GM12878 (cell line): ENCODE measurements around the gene TMEM170B. TPM values are rescaled to one million over a fixed set of nuclear protein-coding genes. Genes with fewer than 3 reads are reported as not detected.

Experiments
- BMI1 ChIP-seq: fragments of 450-650 bp; IDR thresholded peaks from 2 replicates; pipeline ENCODE4 v1.6.1; 2016; ENCODE audit warnings: mild to moderate bottlenecking, moderate library complexity, borderline replicate concordance
- CHD4 ChIP-seq: fragments of 200-600 bp; sonication (generic); IDR thresholded peaks from 2 replicates; pipeline ENCODE4 v1.6.1; 2016; ENCODE audit warnings: mild to moderate bottlenecking
- ELK1 ChIP-seq: IDR thresholded peaks from 2 replicates; pipeline ENCODE4 v1.6.1; 2012; ENCODE audit warnings: low read depth, low read length, improper control_type of control experiment
- IKZF2 ChIP-seq, 2 experiments: fragments of 450-650 bp; IDR thresholded peaks; 2 replicates each; pipeline ENCODE4 v1.6.1; 2017; ENCODE audit warnings: mild to moderate bottlenecking in 2 of 2, moderate library complexity in 2 of 2
- MYB ChIP-seq: fragments of 150-350 bp; IDR thresholded peaks from 2 replicates; pipeline ENCODE4 v1.6.1; 2014; ENCODE audit warnings: mild to moderate bottlenecking, low read depth, low read length, borderline replicate concordance
- NFXL1 ChIP-seq: fragments of 450-650 bp; IDR thresholded peaks from 2 replicates; pipeline ENCODE4 v1.6.1; 2017; ENCODE audit warnings: antibody characterized with exemption, mild to moderate bottlenecking, borderline replicate concordance
- NR2F1 ChIP-seq: fragments of 450-650 bp; conservative IDR thresholded peaks from 2 replicates; pipeline ENCODE4 v1.6.1; 2017; ENCODE audit warnings: mild to moderate bottlenecking
- PKNOX1 ChIP-seq: fragments of 450-650 bp; IDR thresholded peaks from 2 replicates; pipeline ENCODE4 v1.6.1; 2016; ENCODE audit warnings: mild to moderate bottlenecking
- SMARCA5 ChIP-seq: fragments of 450-650 bp; IDR thresholded peaks from 2 replicates; pipeline ENCODE4 v1.6.1; 2017; ENCODE audit warnings: mild to moderate bottlenecking
- SP1 ChIP-seq: IDR thresholded peaks from one replicate; pipeline ENCODE4 v1.6.1; 2011; ENCODE audit warnings: low read depth, low read length
- SPI1 ChIP-seq: IDR thresholded peaks from 2 replicates; pipeline ENCODE4 v1.6.1; 2011; ENCODE audit warnings: low read depth, mild to moderate bottlenecking, low read length, moderate library complexity, borderline replicate concordance; ENCODE audit not compliant: insufficient read depth
- SUPT20H ChIP-seq: IDR thresholded peaks from 2 replicates; pipeline ENCODE4 v1.6.1; 2011; ENCODE audit warnings: low read depth, mild to moderate bottlenecking, low read length, moderate library complexity, borderline replicate concordance; ENCODE audit not compliant: control insufficient read depth
- ZNF384 ChIP-seq: IDR thresholded peaks from 2 replicates; pipeline ENCODE4 v1.6.1; 2012; ENCODE audit warnings: low read depth, mild to moderate bottlenecking, low read length, improper control_type of control experiment, borderline replicate concordance
- ZZZ3 ChIP-seq: IDR thresholded peaks from 2 replicates; pipeline ENCODE4 v1.6.1; 2011; ENCODE audit warnings: low read depth; ENCODE audit not compliant: control insufficient read depth, insufficient read length
- polyA plus RNA-seq, 11 experiments: library from polyadenylated mRNA; depleted of rRNA in 4 of 11; unstranded in 6 of 11; stranded (reverse) in 5 of 11; fragments of >200 nt; fragmentation: Nextera tagmentation in 4 of 11; fragmentation: Illumina TruSeq in 1 of 11; extraction: Ambion mirVana in 4 of 11; extraction: Trizol in 1 of 11; gene quantifications; 1 replicate in 1 of 11; 2 replicates in 10 of 11; pipeline versions ENCODE4 v1.2.1 to v1.2.3, GENCODE V29; 2011 to 2016; ENCODE audit warnings: inconsistent platforms in 2 of 11, missing spikeins in 2 of 11, low read depth in 1 of 11
- total RNA-seq, 4 experiments: library from RNA; depleted of rRNA in 3 of 4; stranded (reverse); fragments of >200 nt in 3 of 4; fragmentation: Illumina TruSeq in 1 of 4; extraction: Trizol in 1 of 4; gene quantifications; 2 replicates each; pipeline versions ENCODE4 v1.2.1 to v1.2.3, GENCODE V29; 2013 to 2021
- TF ChIP-seq, protein P1 (sequence below): fragments of 150-350 bp; IDR thresholded peaks from 2 replicates; pipeline ENCODE4 v1.6.1; 2016; ENCODE audit warnings: low read depth, low read length
- TF ChIP-seq, protein P2 (sequence below): fragments of 450-650 bp; conservative IDR thresholded peaks from 2 replicates; pipeline ENCODE4 v1.6.1; 2017; ENCODE audit warnings: mild to moderate bottlenecking, moderate library complexity
- TF ChIP-seq, protein P3 (sequence below): fragments of 450-650 bp; IDR thresholded peaks from 2 replicates; pipeline ENCODE4 v1.6.1; 2017; ENCODE audit warnings: mild to moderate bottlenecking
- TF ChIP-seq, protein P4 (sequence below): fragments of 450-650 bp; IDR thresholded peaks from 2 replicates; pipeline ENCODE4 v1.6.1; 2017; ENCODE audit warnings: borderline replicate concordance

The TMEM170B gene
- total and polyA plus RNA-seq, 10 of the 15 experiments (the other 5 are each of a cell fraction or from before 2014, with no cell fraction given), result 0.38 to 10.3 (median 4.2) TPM

GRCh38 chr6:11537229-11538051 is at the start of gene TMEM170B (continued):
- TF ChIP-seq, protein P1, sequence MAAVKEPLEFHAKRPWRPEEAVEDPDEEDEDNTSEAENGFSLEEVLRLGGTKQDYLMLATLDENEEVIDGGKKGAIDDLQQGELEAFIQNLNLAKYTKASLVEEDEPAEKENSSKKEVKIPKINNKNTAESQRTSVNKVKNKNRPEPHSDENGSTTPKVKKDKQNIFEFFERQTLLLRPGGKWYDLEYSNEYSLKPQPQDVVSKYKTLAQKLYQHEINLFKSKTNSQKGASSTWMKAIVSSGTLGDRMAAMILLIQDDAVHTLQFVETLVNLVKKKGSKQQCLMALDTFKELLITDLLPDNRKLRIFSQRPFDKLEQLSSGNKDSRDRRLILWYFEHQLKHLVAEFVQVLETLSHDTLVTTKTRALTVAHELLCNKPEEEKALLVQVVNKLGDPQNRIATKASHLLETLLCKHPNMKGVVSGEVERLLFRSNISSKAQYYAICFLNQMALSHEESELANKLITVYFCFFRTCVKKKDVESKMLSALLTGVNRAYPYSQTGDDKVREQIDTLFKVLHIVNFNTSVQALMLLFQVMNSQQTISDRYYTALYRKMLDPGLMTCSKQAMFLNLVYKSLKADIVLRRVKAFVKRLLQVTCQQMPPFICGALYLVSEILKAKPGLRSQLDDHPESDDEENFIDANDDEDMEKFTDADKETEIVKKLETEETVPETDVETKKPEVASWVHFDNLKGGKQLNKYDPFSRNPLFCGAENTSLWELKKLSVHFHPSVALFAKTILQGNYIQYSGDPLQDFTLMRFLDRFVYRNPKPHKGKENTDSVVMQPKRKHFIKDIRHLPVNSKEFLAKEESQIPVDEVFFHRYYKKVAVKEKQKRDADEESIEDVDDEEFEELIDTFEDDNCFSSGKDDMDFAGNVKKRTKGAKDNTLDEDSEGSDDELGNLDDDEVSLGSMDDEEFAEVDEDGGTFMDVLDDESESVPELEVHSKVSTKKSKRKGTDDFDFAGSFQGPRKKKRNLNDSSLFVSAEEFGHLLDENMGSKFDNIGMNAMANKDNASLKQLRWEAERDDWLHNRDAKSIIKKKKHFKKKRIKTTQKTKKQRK, result no peak
- TF ChIP-seq NR2F1 (peak; percentile 95), SUPT20H (no peak), CHD4 (no peak), ELK1 (no peak), SMARCA5 (peak; percentile 47; the same call in 1 of the 2 replicates), ZZZ3 (no peak), PKNOX1 (0 out of 2 replicates have a peak, but pooled peaks have one; percentile 43), SPI1 (no peak), IKZF2 (IDR thresholded peaks at IDR 0.05) (no peak), ZNF384 (no peak), MYB (no peak), NFXL1 (no peak), BMI1 (no peak), SP1 (no peak)
- TF ChIP-seq, protein P2, sequence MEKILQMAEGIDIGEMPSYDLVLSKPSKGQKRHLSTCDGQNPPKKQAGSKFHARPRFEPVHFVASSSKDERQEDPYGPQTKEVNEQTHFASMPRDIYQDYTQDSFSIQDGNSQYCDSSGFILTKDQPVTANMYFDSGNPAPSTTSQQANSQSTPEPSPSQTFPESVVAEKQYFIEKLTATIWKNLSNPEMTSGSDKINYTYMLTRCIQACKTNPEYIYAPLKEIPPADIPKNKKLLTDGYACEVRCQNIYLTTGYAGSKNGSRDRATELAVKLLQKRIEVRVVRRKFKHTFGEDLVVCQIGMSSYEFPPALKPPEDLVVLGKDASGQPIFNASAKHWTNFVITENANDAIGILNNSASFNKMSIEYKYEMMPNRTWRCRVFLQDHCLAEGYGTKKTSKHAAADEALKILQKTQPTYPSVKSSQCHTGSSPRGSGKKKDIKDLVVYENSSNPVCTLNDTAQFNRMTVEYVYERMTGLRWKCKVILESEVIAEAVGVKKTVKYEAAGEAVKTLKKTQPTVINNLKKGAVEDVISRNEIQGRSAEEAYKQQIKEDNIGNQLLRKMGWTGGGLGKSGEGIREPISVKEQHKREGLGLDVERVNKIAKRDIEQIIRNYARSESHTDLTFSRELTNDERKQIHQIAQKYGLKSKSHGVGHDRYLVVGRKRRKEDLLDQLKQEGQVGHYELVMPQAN, result peak; percentile 81
- TF ChIP-seq, protein P3, sequence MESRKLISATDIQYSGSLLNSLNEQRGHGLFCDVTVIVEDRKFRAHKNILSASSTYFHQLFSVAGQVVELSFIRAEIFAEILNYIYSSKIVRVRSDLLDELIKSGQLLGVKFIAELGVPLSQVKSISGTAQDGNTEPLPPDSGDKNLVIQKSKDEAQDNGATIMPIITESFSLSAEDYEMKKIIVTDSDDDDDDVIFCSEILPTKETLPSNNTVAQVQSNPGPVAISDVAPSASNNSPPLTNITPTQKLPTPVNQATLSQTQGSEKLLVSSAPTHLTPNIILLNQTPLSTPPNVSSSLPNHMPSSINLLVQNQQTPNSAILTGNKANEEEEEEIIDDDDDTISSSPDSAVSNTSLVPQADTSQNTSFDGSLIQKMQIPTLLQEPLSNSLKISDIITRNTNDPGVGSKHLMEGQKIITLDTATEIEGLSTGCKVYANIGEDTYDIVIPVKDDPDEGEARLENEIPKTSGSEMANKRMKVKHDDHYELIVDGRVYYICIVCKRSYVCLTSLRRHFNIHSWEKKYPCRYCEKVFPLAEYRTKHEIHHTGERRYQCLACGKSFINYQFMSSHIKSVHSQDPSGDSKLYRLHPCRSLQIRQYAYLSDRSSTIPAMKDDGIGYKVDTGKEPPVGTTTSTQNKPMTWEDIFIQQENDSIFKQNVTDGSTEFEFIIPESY, result no peak
- TF ChIP-seq, protein P4, sequence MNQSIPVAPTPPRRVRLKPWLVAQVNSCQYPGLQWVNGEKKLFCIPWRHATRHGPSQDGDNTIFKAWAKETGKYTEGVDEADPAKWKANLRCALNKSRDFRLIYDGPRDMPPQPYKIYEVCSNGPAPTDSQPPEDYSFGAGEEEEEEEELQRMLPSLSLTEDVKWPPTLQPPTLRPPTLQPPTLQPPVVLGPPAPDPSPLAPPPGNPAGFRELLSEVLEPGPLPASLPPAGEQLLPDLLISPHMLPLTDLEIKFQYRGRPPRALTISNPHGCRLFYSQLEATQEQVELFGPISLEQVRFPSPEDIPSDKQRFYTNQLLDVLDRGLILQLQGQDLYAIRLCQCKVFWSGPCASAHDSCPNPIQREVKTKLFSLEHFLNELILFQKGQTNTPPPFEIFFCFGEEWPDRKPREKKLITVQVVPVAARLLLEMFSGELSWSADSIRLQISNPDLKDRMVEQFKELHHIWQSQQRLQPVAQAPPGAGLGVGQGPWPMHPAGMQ, result no peak
